Upper lobe of left lung (tissue), 6 donors: Measurements from ENCODE around the gene ADAMTS13. TPM values are rescaled to one million over a fixed set of nuclear protein-coding genes. Genes with fewer than 3 reads are reported as not detected.

ENCODE experiments used
- ATAC-seq, 2 donors: fragments of 200-7000 bp; cut with Tn5 transposase; one replicate each; pipeline ENCODE4 v1.9.1; 2022; ENCODE audit warnings: mild to moderate bottlenecking in 2 of 2, moderate library complexity in 2 of 2; ENCODE audit not compliant: low FRiP score in 2 of 2
- DNase-seq, 2 donors: peaks; one replicate each; pipeline ENCODE4 v3.0.0-alpha.2; 2019 to 2020
- H3K27ac ChIP-seq, 4 donors: fragments of 200-600 bp; sonication (generic); one replicate each; pipeline ENCODE4 v1.5.1; 2016 to 2019
- H3K27me3 ChIP-seq, 4 donors: fragments of 200-600 bp; sonication (generic); one replicate each; pipeline ENCODE4 v1.5.1; 2017 to 2019
- H3K36me3 ChIP-seq, 4 donors: fragments of 200-600 bp; sonication (generic); one replicate each; pipeline ENCODE4 v1.5.1; 2016 to 2019
- H3K4me1 ChIP-seq, 4 donors: fragments of 200-600 bp; sonication (generic); one replicate each; pipeline ENCODE4 v1.5.1; 2018 to 2019
- H3K4me3 ChIP-seq, 4 donors: fragments of 200-600 bp; sonication (generic); one replicate each; pipeline ENCODE4 v1.5.1; 2017 to 2019; ENCODE audit warnings: mild to moderate bottlenecking in 2 of 4, moderate library complexity in 1 of 4
- H3K9me3 ChIP-seq, 4 donors: fragments of 200-600 bp; sonication (generic); one replicate each; pipeline ENCODE4 v1.5.1; 2018 to 2019
- EP300 ChIP-seq, 4 donors: sonication (generic); formaldehyde crosslinking; IDR thresholded peaks; one replicate each; pipeline ENCODE4 v1.5.1; 2017; ENCODE audit warnings: antibody characterized with exemption in 4 of 4, control low read depth in 2 of 4
- POLR2A ChIP-seq, 4 donors: fragments of 450-650 bp; IDR thresholded peaks; one replicate each; pipeline ENCODE4 v1.5.1; 2016 to 2017; ENCODE audit warnings: antibody characterized with exemption in 4 of 4, mild to moderate bottlenecking in 2 of 4
- POLR2AphosphoS5 ChIP-seq, 2 donors: sonication (generic); formaldehyde crosslinking; IDR thresholded peaks; one replicate each; pipeline ENCODE4 v1.5.1; 2017; ENCODE audit warnings: antibody characterized with exemption in 2 of 2
- WGBS, 2 donors: methylation state at CpG; one replicate each; pipeline ENCODE4 v1.1.5; 2017 to 2018; 5-methylcytosine and 5-hydroxymethylcytosine counted together
- total RNA-seq, 6 donors: library from RNA; depleted of rRNA in 4 of 6; stranded (reverse); fragments of >200 nt in 4 of 6; gene quantifications; one replicate each; pipeline versions ENCODE4 v1.1.0 to v1.2.1, GENCODE V29; 2016 to 2021
- TF ChIP-seq, protein P1 (sequence below), 6 experiments: fragments of 450-650 bp in 4 of 6; fragments of 200-600 bp in 2 of 6; sonication (generic) in 2 of 6; IDR thresholded peaks; one replicate each; pipeline ENCODE4 v1.5.1; 2016 to 2019; ENCODE audit warnings: antibody characterized with exemption in 6 of 6
- donor health status: DM: no; HTN: no; CAD: no; lungs with moderate emphysema.
- donor health status: DM: no; HTN: yes; CAD: no; lungs with severe emphysema.

Gene ADAMTS13
- total RNA-seq, 6 donors from 2014 or later, result 1.4 to 9.4 (median 2.5) TPM

GRCh38 chr9:133377721-133378216, 44.4 kb upstream of the ADAMTS13 start:
- 84 to 92% methylated on average over 5 to 6 of the region's 6 CpGs for WGBS, 2 donors
- peaks cover 0 to 5% (median 4%) of the 10 kb centered on the region in 4 donors for H3K36me3 ChIP-seq
- no peaks in the 10 kb centered on the region for H3K9me3 ChIP-seq
- TF ChIP-seq EP300 (IDR thresholded peaks at IDR 0.05), result no peak
- TF ChIP-seq POLR2A (IDR thresholded peaks at IDR 0.05), result no peak
- TF ChIP-seq, protein P1, sequence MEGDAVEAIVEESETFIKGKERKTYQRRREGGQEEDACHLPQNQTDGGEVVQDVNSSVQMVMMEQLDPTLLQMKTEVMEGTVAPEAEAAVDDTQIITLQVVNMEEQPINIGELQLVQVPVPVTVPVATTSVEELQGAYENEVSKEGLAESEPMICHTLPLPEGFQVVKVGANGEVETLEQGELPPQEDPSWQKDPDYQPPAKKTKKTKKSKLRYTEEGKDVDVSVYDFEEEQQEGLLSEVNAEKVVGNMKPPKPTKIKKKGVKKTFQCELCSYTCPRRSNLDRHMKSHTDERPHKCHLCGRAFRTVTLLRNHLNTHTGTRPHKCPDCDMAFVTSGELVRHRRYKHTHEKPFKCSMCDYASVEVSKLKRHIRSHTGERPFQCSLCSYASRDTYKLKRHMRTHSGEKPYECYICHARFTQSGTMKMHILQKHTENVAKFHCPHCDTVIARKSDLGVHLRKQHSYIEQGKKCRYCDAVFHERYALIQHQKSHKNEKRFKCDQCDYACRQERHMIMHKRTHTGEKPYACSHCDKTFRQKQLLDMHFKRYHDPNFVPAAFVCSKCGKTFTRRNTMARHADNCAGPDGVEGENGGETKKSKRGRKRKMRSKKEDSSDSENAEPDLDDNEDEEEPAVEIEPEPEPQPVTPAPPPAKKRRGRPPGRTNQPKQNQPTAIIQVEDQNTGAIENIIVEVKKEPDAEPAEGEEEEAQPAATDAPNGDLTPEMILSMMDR (IDR thresholded peaks at IDR 0.05), result no peak
- no peak for TF ChIP-seq POLR2AphosphoS5 (IDR thresholded peaks at IDR 0.05)
- ATAC-seq (no peak), DNase-seq (no peak)
- H3K4me1 ChIP-seq, result peaks cover 14 to 28% (median 26%) of the 10 kb centered on the region in 4 donors
- no peak overlapping the region for H3K27ac ChIP-seq
- no peak overlapping the region for H3K4me3 ChIP-seq
- no peaks in the 10 kb centered on the region for H3K27me3 ChIP-seq

- TF ChIP-seq, protein P1 (IDR thresholded peaks at IDR 0.05), result no peak
- TF ChIP-seq POLR2AphosphoS5 (IDR thresholded peaks at IDR 0.05), result no peak
- TF ChIP-seq POLR2A (IDR thresholded peaks at IDR 0.05), result no peak
- no peak for TF ChIP-seq EP300 (IDR thresholded peaks at IDR 0.05)
- Histone ChIP-seq H3K9me3 (no peaks in the 10 kb centered on the region), H3K27me3 (no peaks in the 10 kb centered on the region), H3K36me3 (no peaks in the 10 kb centered on the region), H3K4me1 (peaks cover 8 to 21% (median 18%) of the 10 kb centered on the region in 4 donors), H3K4me3 (no peak overlapping the region), H3K27ac (no peak overlapping the region)
- ATAC-seq, result no peak
- 56 to 62% methylated on average over 1 of the region's 1 CpG for whole genome bisulfite sequencing, 2 donors
- no peak for DNase-seq
These were observed 43.7 kb upstream of the ADAMTS13 start for GRCh38 chr9:133378408-133378962.

DNA sequence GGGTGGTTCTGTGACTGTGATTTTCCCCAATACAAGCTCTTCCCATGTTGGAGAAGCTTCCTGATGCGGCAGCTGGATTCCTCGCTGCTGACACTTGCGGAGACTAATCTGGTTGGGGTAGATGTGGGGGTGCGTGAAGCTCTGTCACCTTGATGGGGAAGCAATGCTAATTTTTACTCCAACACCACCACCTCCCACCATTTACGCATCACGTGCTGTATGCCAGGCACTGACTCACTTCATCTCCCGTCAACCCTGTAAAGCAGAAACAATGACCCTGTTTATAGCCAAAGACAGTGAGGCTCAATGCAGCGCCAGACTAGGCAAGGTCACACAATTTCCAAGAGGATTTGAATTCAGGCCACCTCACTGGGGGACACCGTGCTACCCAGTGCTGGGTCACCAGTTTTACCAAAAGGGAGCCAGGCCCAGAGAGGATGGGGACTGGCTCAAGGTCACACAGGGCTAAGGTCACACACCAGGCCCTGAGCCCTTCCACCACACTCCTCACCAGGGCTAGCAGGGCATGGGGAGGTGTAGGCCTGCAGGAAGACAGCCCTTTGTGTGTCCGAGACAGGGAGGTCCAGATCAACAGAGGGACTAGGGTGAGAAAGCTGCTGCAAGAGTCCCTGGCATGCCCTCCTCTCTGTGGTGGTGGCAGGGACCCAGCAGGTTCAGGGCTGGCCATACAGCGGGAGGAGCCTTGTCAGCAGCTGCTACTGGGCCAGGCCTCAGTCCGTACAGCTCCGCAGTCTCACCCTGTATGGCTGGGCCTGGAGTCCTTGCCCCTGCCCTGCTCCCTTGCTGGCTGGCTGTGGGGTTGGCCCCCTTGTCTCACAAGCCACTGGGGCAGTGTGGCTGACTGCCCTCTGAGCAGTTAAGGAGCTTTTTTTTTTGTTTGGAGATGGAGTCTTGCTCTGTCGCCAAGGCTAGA, 42.7 kb upstream of the ADAMTS13 start:
- peaks cover 1 to 14% (median 11%) of the 10 kb centered on the region in 4 donors for H3K4me1 ChIP-seq
- H3K36me3 ChIP-seq, result no peaks in the 10 kb centered on the region
- DNase-seq (no peak), ATAC-seq (no peak)
- WGBS, 2 donors, result 91 to 92% methylated on average over 12 to 14 of the region's 14 CpGs
- TF ChIP-seq EP300 (IDR thresholded peaks at IDR 0.05) (no peak), POLR2A (IDR thresholded peaks at IDR 0.05) (no peak), POLR2AphosphoS5 (IDR thresholded peaks at IDR 0.05) (no peak)
- TF ChIP-seq, protein P1 (IDR thresholded peaks at IDR 0.05), result no peak
- no peak overlapping the region for H3K27ac ChIP-seq
- H3K4me3 ChIP-seq, result no peak overlapping the region
- H3K9me3 ChIP-seq, result no peaks in the 10 kb centered on the region
- H3K27me3 ChIP-seq, result no peaks in the 10 kb centered on the region

DNA sequence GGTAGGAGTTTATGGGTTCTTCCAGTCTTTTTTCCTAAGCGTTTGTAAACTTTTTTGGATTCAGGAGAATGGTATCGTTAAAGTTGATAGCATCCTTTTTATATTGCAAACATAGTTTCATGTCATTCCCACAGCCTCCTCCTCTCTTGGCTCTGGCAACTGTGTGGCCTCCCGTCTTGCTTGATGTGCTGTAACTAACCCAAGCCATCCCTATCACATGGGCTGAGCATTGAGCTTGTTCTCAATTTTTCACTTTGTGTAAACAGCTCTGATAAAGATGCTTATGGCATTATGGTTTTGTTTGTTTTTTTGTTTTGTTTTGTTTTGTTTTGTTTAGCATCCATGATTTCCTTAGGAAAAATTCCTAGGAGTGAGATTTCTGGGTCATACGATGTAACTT, 41.4 kb upstream of the ADAMTS13 start:
- ATAC-seq, result no peak
- no peak for DNase-seq

More for the DNA sequence above, 41.4 kb upstream of the ADAMTS13 start:
- WGBS, 2 donors, result 85 to 87% methylated on average over 4 of the region's 4 CpGs
- H3K27ac ChIP-seq, result no peak overlapping the region
- no peak overlapping the region for H3K4me3 ChIP-seq
- H3K27me3 ChIP-seq, result no peaks in the 10 kb centered on the region
- no peaks in the 10 kb centered on the region for H3K9me3 ChIP-seq
- no peaks in the 10 kb centered on the region for H3K36me3 ChIP-seq
- TF ChIP-seq EP300 (IDR thresholded peaks at IDR 0.05) (no peak), POLR2A (IDR thresholded peaks at IDR 0.05) (no peak), POLR2AphosphoS5 (IDR thresholded peaks at IDR 0.05) (no peak)
- TF ChIP-seq, protein P1 (IDR thresholded peaks at IDR 0.05), result no peak
- peaks cover 0 to 7% (median 7%) of the 10 kb centered on the region in 4 donors for H3K4me1 ChIP-seq
